Naive thymus-derived CD4-positive, alpha-beta T cell (primary cell): Measurements from ENCODE around the gene MARCHF3. TPM values are rescaled to one million over a fixed set of nuclear protein-coding genes. Genes with fewer than 3 reads are reported as not detected.
"Not testable (repeated sequence)": the region's sequence is repeated elsewhere in the genome, so short reads cannot be mapped to it uniquely, and the experiment has no call there.

Source experiments
- ATAC-seq: fragments of 150-1000 bp; cut with Tn5 transposase; 2 replicates; pipeline ENCODE4 v1.10.0; 2021; ENCODE audit warnings: mild to moderate bottlenecking, moderate library complexity
- CTCF ChIA-PET: fragments of 350-600 bp; sonication (Branson Sonifier 250); formaldehyde crosslinking; loops from one replicate; lab custom pipeline; 2021; ENCODE audit warnings: antibody characterized with exemption; lab: Charles Lee
- POLR2A ChIA-PET: fragments of 350-600 bp; sonication (Branson Sonifier 250); formaldehyde crosslinking; loops from one replicate; lab custom pipeline; 2021; ENCODE audit warnings: antibody characterized with exemption, inconsistent platforms; lab: Charles Lee
- DNase-seq, 9 donors: peaks; one replicate each; pipeline versions ENCODE4 v3.0.0 to v3.0.0-alpha.2; 2020 to 2022; ENCODE audit warnings: mixed read lengths in 1 of 9
- H3K27ac ChIP-seq: one replicate; pipeline ENCODE4 v1.7.0; 2013; ENCODE audit warnings: mild to moderate bottlenecking, low read depth, low read length, moderate library complexity
- H3K27me3 ChIP-seq, 2 donors: one replicate each; pipeline ENCODE4 v1.7.0; 2013; ENCODE audit warnings: low read length in 2 of 2, mild to moderate bottlenecking in 2 of 2, moderate library complexity in 2 of 2; ENCODE audit not compliant: control insufficient read depth in 2 of 2, insufficient read depth in 2 of 2
- H3K36me3 ChIP-seq, 3 experiments: 1 replicate in 2 of 3; 2 replicates in 1 of 3; pipeline ENCODE4 v1.7.0; 2013; ENCODE audit warnings: low read length in 3 of 3, mild to moderate bottlenecking in 3 of 3, moderate library complexity in 1 of 3; ENCODE audit not compliant: insufficient read depth in 3 of 3, control insufficient read depth in 2 of 3
- H3K4me1 ChIP-seq, 2 donors: one replicate each; pipeline ENCODE4 v1.7.0; 2013; ENCODE audit warnings: low read length in 2 of 2, mild to moderate bottlenecking in 2 of 2, moderate library complexity in 1 of 2; ENCODE audit not compliant: control insufficient read depth in 2 of 2, insufficient read depth in 2 of 2
- H3K4me3 ChIP-seq: 2 replicates; pipeline ENCODE4 v1.7.0; 2013; ENCODE audit warnings: mild to moderate bottlenecking, low read length
- H3K9me3 ChIP-seq, 3 experiments: 1 replicate in 2 of 3; 2 replicates in 1 of 3; pipeline ENCODE4 v1.7.0; 2013; ENCODE audit warnings: low read length in 3 of 3; ENCODE audit not compliant: control insufficient read depth in 2 of 3
- H3K27ac Mint-ChIP-seq, 9 donors: one replicate each; pipeline ENCODE4 v1.8.0; 2020 to 2022; ENCODE audit warnings: mixed read lengths in 9 of 9, mild to moderate bottlenecking in 8 of 9, moderate library complexity in 5 of 9, inconsistent platforms in 2 of 9
- H3K27me3 Mint-ChIP-seq, 5 donors: one replicate each; pipeline ENCODE4 v1.8.0; 2021 to 2022; ENCODE audit warnings: mixed read lengths in 5 of 5, mild to moderate bottlenecking in 1 of 5
- H3K36me3 Mint-ChIP-seq, 5 donors: one replicate each; pipeline ENCODE4 v1.8.0; 2020 to 2022; ENCODE audit warnings: mixed read lengths in 5 of 5, mild to moderate bottlenecking in 3 of 5, inconsistent platforms in 1 of 5
- H3K4me1 Mint-ChIP-seq, 7 donors: one replicate each; pipeline ENCODE4 v1.8.0; 2020 to 2022; ENCODE audit warnings: mixed read lengths in 7 of 7, mild to moderate bottlenecking in 3 of 7, inconsistent platforms in 1 of 7
- H3K4me3 Mint-ChIP-seq, 10 donors: one replicate each; pipeline ENCODE4 v1.8.0; 2020 to 2022; ENCODE audit warnings: mild to moderate bottlenecking in 10 of 10, mixed read lengths in 10 of 10, moderate library complexity in 6 of 10, inconsistent platforms in 2 of 10
- H3K9me3 Mint-ChIP-seq, 11 donors: one replicate each; pipeline ENCODE4 v1.8.0; 2020 to 2022; ENCODE audit warnings: mixed read lengths in 11 of 11, mild to moderate bottlenecking in 4 of 11, inconsistent platforms in 1 of 11, moderate library complexity in 1 of 11
- intact Hi-C, 2 donors: fragments of 100-400 bp; cut with micrococcal nuclease; formaldehyde crosslinking; loops; one replicate each; pipeline ENCODE4 v1.15.1; 2023
- polyA plus RNA-seq, 2 donors: library from polyadenylated mRNA; unstranded; fragments of 300-500 nt; fragmentation: Illumina TruSeq; gene quantifications; one replicate each; pipeline ENCODE4 v1.2.3, GENCODE V29; 2021
- total RNA-seq, 6 experiments: library from RNA in 5 of 6; stranded (reverse) in 5 of 6; gene quantifications; 1 replicate in 5 of 6; 2 replicates in 1 of 6; pipeline ENCODE4 v1.2.3 and lab custom pipeline; 2021 to 2026

Gene MARCHF3
- total and polyA plus RNA-seq, 7 experiments from 2014 or later, result 3.1 to 15.4 (median 13.0) TPM

GRCh38 chr5:127028822-127029457 is 1.4 kb downstream of the MARCHF3 start:
- ChIA-PET CTCF (interaction anchor here (0.6 kb wide), 1 partner anchor 424 kb away, joined by 6 read pairs; no protein-coding TSS in a partner anchor), POLR2A (interaction anchor here (0.6 to 3.4 kb wide), 12 partner anchors 35 to 251 kb away, joined by 3 to 14 read pairs (median 3); partner anchors contain the start of gene C5orf63)
- H3K27ac Mint-ChIP-seq, result peak overlapping the region in 6 of 9 donors; percentile 19 to 86 (median 69)
- Histone ChIP-seq H3K4me3 (peak overlapping the region; percentile 79), H3K4me1 (peaks cover 0 to 10% of the 10 kb centered on the region in 2 donors), H3K27me3 (no peaks in the 10 kb centered on the region), H3K27ac (no peak overlapping the region), H3K36me3 (peaks cover 0 to 7% (median 0%) of the 10 kb centered on the region in 3 experiments), H3K9me3 (no peaks in the 10 kb centered on the region)
- no peaks in the 10 kb centered on the region for H3K36me3 Mint-ChIP-seq
- peak overlapping the region; percentile 83 to 96 (median 92) for H3K4me3 Mint-ChIP-seq
- H3K27me3 Mint-ChIP-seq, result peaks cover 0 to 57% (median 0%) of the 10 kb centered on the region in 5 donors
- no peak for ATAC-seq
- peaks cover 0 to 1% (median 0%) of the 10 kb centered on the region in 11 donors for H3K9me3 Mint-ChIP-seq
- intact Hi-C loops, result loop anchor here in 1 of 2 donors (2.0 kb wide), 1 partner anchor 16 kb away; no protein-coding TSS in a partner anchor
- peak in 1 of 9 donors; percentile 5 for DNase-seq
- peaks cover 21 to 40% (median 34%) of the 10 kb centered on the region in 7 donors for H3K4me1 Mint-ChIP-seq

GRCh38 chr5:127027539-127027938 is 2.8 kb downstream of the MARCHF3 start:
- Histone ChIP-seq H3K27ac (no peak overlapping the region), H3K27me3 (no peaks in the 10 kb centered on the region), H3K36me3 (peaks cover 0 to 7% (median 0%) of the 10 kb centered on the region in 3 experiments), H3K4me3 (no peak overlapping the region), H3K9me3 (no peaks in the 10 kb centered on the region), H3K4me1 (peaks cover 0 to 10% of the 10 kb centered on the region in 2 donors)
- H3K27me3 Mint-ChIP-seq, result peaks cover 0 to 47% (median 0%) of the 10 kb centered on the region in 5 donors
- ChIA-PET CTCF (no interaction called here), POLR2A (interaction anchor here (0.6 to 1.0 kb wide), 2 partner anchors 41 to 57 kb away, joined by 3 to 4 read pairs; no protein-coding TSS in a partner anchor)
- peak overlapping the region in 1 of 9 donors; percentile 20 for H3K27ac Mint-ChIP-seq
- ATAC-seq (no peak), DNase-seq (no peak)
- no peaks in the 10 kb centered on the region for H3K36me3 Mint-ChIP-seq
- intact Hi-C loops, result no loop called here
- H3K4me3 Mint-ChIP-seq, result peak overlapping the region in 1 of 10 donors; percentile 63
- H3K4me1 Mint-ChIP-seq, result peaks cover 23 to 42% (median 36%) of the 10 kb centered on the region in 7 donors
- peaks cover 0 to 1% (median 0%) of the 10 kb centered on the region in 11 donors for H3K9me3 Mint-ChIP-seq

DNA sequence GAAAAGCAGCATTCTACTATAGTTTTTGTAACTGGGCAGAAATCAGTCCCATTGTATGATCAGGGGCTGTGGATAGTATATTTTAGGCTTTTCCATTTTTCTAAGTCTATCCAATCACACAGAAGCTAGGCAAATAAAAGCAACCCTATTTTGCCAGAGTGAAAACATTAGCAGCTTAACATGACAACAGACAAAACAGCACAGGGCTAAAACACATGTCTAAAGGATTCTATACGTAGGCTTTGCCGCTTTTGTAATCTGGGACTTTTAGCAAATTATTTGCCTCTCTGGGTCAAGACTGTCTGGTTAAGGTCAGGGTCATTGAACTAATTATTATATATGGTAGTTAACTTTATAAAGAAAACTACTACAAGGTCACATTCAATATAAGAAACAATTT is 4.2 kb downstream of the MARCHF3 start:
- Histone ChIP-seq H3K9me3 (no peaks in the 10 kb centered on the region), H3K36me3 (peaks cover 0 to 7% (median 0%) of the 10 kb centered on the region in 3 experiments), H3K4me3 (no peak overlapping the region), H3K4me1 (peaks cover 0 to 10% of the 10 kb centered on the region in 2 donors), H3K27ac (no peak overlapping the region), H3K27me3 (no peaks in the 10 kb centered on the region)
- H3K36me3 Mint-ChIP-seq, result peaks cover 0 to 7% (median 0%) of the 10 kb centered on the region in 5 donors
- H3K27ac Mint-ChIP-seq, result peak overlapping the region in 1 of 9 donors; percentile 2
- H3K4me3 Mint-ChIP-seq, result no peak overlapping the region
- ChIA-PET CTCF (interaction anchor here (0.9 kb wide), 1 partner anchor 18 kb away, joined by 3 read pairs; no protein-coding TSS in a partner anchor), POLR2A (interaction anchor here (0.8 to 1.5 kb wide), 3 partner anchors 9 to 173 kb away, joined by 3 to 4 read pairs (median 3); no protein-coding TSS in a partner anchor)
- no peaks in the 10 kb centered on the region for H3K9me3 Mint-ChIP-seq
- H3K27me3 Mint-ChIP-seq, result peaks cover 0 to 34% (median 0%) of the 10 kb centered on the region in 5 donors
- intact Hi-C loops, result no loop called here
- peaks cover 15 to 47% (median 34%) of the 10 kb centered on the region in 7 donors for H3K4me1 Mint-ChIP-seq
- no peak for ATAC-seq
- DNase-seq, result no peak

DNA sequence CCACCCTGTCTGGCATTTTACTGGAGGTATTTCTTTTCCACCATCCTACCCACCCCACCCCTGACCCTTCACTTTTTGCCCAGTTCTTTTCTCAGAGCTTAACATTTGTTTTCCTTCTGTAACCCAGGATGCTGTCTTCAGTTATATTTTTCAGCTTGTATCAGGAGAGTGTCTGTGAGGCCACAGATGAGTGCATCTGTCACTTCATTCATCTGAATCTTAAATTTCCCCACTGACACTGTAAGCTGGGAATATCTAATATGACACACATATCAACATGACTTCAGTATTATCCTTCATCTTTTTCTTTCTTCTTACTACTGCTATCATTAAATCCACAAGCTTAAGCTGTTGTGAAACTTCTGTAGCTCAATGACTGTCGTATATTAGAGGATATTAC is 4.9 kb downstream of the MARCHF3 start:
- POLR2A ChIA-PET, result interaction anchor here (0.6 to 1.5 kb wide), 4 partner anchors 8 to 492 kb away, joined by 3 to 4 read pairs (median 4); no protein-coding TSS in a partner anchor
- Histone ChIP-seq H3K4me1 (peaks cover 0 to 10% of the 10 kb centered on the region in 2 donors), H3K27me3 (no peaks in the 10 kb centered on the region), H3K27ac (no peak overlapping the region), H3K36me3 (peaks cover 0 to 7% (median 0%) of the 10 kb centered on the region in 3 experiments), H3K9me3 (no peaks in the 10 kb centered on the region), H3K4me3 (no peak overlapping the region)
- DNase-seq, result no peak
- intact Hi-C loops, result no loop called here
- H3K9me3 Mint-ChIP-seq, result no peaks in the 10 kb centered on the region
- H3K4me1 Mint-ChIP-seq, result peaks cover 14 to 47% (median 35%) of the 10 kb centered on the region in 7 donors
- H3K27ac Mint-ChIP-seq, result peak overlapping the region in 2 of 9 donors; percentile 2 to 23
- H3K4me3 Mint-ChIP-seq, result no peak overlapping the region
- peaks cover 0 to 7% (median 0%) of the 10 kb centered on the region in 5 donors for H3K36me3 Mint-ChIP-seq
- peaks cover 0 to 34% (median 0%) of the 10 kb centered on the region in 5 donors for H3K27me3 Mint-ChIP-seq
- CTCF ChIA-PET, result interaction anchor here (0.9 kb wide), 1 partner anchor 19 kb away, joined by 3 read pairs; no protein-coding TSS in a partner anchor
- no peak for ATAC-seq

DNA sequence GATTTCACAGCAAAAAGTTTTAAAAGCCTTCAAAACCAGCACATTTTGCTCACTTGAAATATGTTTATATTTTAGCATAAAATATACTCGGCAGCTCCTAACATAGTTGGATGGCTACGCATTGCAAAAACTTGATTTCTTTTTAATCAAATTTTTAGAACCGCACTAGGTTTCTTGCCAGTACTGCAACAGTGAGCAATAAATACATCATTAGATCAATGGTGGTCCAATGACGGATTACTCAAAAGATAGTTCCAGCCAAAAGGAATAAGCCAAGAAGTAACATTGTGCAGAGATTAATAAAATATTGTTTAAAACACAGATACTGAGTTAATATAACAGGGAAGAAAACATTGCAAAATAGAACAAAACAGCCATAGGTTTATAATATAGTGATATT is 5.5 kb downstream of the MARCHF3 start:
- intact Hi-C loops, result no loop called here
- Histone ChIP-seq H3K36me3 (peaks cover 0 to 2% (median 0%) of the 10 kb centered on the region in 3 experiments), H3K4me3 (no peak overlapping the region), H3K9me3 (no peaks in the 10 kb centered on the region), H3K27me3 (no peaks in the 10 kb centered on the region), H3K27ac (no peak overlapping the region), H3K4me1 (peaks cover 0 to 10% of the 10 kb centered on the region in 2 donors)
- peaks cover 17 to 47% (median 35%) of the 10 kb centered on the region in 7 donors for H3K4me1 Mint-ChIP-seq
- H3K4me3 Mint-ChIP-seq, result no peak overlapping the region
- H3K36me3 Mint-ChIP-seq, result peaks cover 0 to 7% (median 0%) of the 10 kb centered on the region in 5 donors
- peaks cover 0 to 34% (median 0%) of the 10 kb centered on the region in 5 donors for H3K27me3 Mint-ChIP-seq
- H3K27ac Mint-ChIP-seq, result no peak overlapping the region
- no peaks in the 10 kb centered on the region for H3K9me3 Mint-ChIP-seq
- ATAC-seq (no peak), DNase-seq (no peak)
- ChIA-PET POLR2A (interaction anchor here (0.6 to 1.0 kb wide), 2 partner anchors 9 to 492 kb away, joined by 3 to 4 read pairs; no protein-coding TSS in a partner anchor), CTCF (no interaction called here)

DNA sequence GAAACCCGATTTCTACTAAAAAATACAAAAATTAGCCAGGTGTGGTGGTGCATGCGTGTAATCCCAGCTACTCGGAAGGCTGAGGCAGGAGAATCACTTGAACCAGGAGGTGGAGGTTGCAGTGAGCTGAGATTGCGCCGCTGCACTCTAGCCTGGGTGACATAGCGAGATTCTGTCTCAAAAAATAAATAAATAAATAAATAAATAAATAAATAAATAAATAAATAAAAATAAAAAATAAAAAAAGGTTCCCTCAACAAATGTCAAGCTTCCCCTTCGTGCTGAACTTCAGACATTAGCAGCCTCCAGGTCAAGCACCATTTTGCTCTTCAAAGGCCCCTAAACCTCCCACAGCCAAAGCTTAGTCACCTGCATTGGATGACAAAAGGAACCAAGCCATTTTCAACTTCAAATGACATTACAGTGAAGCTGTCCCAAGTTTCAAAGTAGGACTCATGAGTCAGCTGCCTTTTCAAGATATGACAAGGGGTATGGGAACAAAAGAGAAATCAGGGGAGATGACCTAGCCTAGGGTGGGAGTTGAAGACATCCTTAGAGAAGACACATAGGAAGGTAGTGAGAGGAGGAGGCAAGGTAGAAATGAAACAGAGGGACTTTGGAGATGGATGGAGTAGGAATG is 6.7 kb downstream of the MARCHF3 start:
- H3K9me3 ChIP-seq, DNase-seq, H3K36me3 ChIP-seq, ATAC-seq, H3K4me1 ChIP-seq, H3K4me3 Mint-ChIP-seq, H3K27me3 ChIP-seq, H3K27ac ChIP-seq, H3K9me3 Mint-ChIP-seq, intact Hi-C loops, H3K4me3 ChIP-seq: not testable (repeated sequence)
- CTCF ChIA-PET, result interaction anchor here (0.6 kb wide), 1 partner anchor 9 kb away, joined by 3 read pairs; no protein-coding TSS in a partner anchor
- Mint-ChIP-seq H3K27ac (peak overlapping the region in 2 of 9 donors; percentile 0 to 1), H3K36me3 (peaks cover 0 to 10% (median 0%) of the 10 kb centered on the region in 5 donors), H3K4me1 (peaks cover 8 to 38% (median 26%) of the 10 kb centered on the region in 7 donors), H3K27me3 (peaks cover 0 to 25% (median 0%) of the 10 kb centered on the region in 5 donors)
- POLR2A ChIA-PET, result interaction anchor here (1.4 kb wide), 1 partner anchor 170 kb away, joined by 4 read pairs; no protein-coding TSS in a partner anchor
